ENCODE data around the gene PLP2.

DNA sequence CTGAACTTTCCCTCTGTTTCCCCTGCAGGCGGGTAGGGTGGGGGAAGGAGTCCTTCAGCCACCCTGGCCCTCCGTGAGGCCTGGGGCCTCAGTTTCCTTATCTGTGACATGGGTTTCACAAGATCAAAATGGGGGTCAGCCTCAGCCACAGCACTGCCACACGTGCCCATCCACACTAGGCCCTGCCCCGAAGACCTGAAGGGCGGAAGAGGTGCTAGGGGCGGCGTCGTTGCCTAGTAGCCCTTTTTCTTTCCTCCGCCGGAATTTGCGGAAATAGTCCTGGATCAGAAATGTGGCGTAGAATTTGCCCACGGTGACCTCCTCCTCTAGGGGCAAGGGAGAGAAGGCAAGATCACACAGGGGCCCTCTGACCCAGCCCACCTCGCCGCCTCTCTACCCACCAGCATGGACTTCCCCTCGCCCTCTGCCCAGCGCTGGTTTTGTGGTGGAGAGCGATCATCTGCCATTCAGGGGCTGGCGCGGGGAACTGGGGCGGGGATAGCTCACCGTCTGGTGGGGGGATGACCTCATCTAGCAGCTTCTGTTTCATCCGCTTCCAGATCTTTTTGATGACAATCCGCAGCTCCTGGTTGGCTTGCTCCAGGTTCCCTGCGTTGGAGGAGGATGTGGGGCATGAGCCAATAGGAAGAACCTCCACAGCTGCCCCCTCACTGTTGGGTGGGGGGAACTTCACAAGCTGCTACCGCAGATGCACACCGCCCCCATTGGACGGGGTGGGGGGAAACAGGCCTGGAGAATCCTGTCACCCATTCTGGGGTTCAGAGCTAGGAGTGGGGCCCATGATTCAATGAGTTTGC lies 37.9 kb downstream of the PLP2 start:
- TF ChIP-seq CTCF (optimal IDR thresholded peaks at IDR 0.05 in 1 of 3, IDR thresholded peaks at IDR 0.05 in 1 of 3, conservative IDR thresholded peaks at IDR 0.05 in 1 of 3; ENCODE audit: extremely low read depth in 1 of 3, insufficient read depth in 2 of 3, low read length in 3 of 3) (no peak), EZH2 (IDR thresholded peaks at IDR 0.05; ENCODE audit: low read length) (no peak)

All from keratinocyte (primary cell).